Measurements from ENCODE around the gene DTX1. TPM values are rescaled to one million over a fixed set of nuclear protein-coding genes. Genes with fewer than 3 reads are reported as not detected.
A peak's percentile ranks its signal among the peaks of the same experiment; 100 is the strongest.

The DTX1 gene
- total and polyA plus RNA-seq, 2 of the 8 experiments (the other 6 are each of a cell fraction or from before 2014, with no cell fraction given): 4.7 to 6.9 TPM

GRCh38 chr12:113096675-113097461 lies 40.3 kb downstream of the DTX1 start:
- Histone ChIP-seq H3K4ac (replicated peaks; ENCODE audit: insufficient read length, low read depth, low read length) (no peak overlapping the region), H3K4me2 (ENCODE audit: insufficient read depth in 1 of 2, low read depth in 2 of 2, low read length in 2 of 2) (no peak overlapping the region), H2BK20ac (ENCODE audit: low read length) (no peak overlapping the region), H3K27ac (ENCODE audit: low read depth, low read length) (no peak overlapping the region; the same call in 1 of the 2 replicates), H4K8ac (ENCODE audit: extremely low read depth, insufficient read depth, low read length) (no peak overlapping the region; the same call in none of the 2 replicates), H3K27me3 (replicated peaks in 1 of 4; ENCODE audit: control insufficient read depth in 3 of 4, extremely low read depth in 1 of 4, insufficient read depth in 3 of 4, low read length in 3 of 4) (no peaks in the 10 kb centered on the region), H3K23ac (ENCODE audit: insufficient read length) (no peak overlapping the region), H3K9ac (replicated peaks in 1 of 4; ENCODE audit: extremely low read depth in 1 of 4, low read depth in 3 of 4, low read length in 3 of 4) (no peak overlapping the region), H3K18ac (ENCODE audit: extremely low read depth, low read length) (peak overlapping the region; percentile 32; the same call in 1 of the 2 replicates), H2BK12ac (ENCODE audit: low read depth, low read length) (0 out of 2 replicates have a peak overlapping the region, but pooled peaks have one; percentile 50), H2BK15ac (ENCODE audit: low read length) (peak overlapping the region; percentile 61; the same call in 1 of the 2 replicates), H3K4me1 (replicated peaks in 1 of 4; ENCODE audit: control insufficient read depth in 3 of 4, insufficient read depth in 4 of 4, low read length in 3 of 4) (peaks cover 0 to 11% (median 6%) of the 10 kb centered on the region in 4 experiments; a peak in 5 of 7 replicates), H3K23me2 (ENCODE audit: low read depth, low read length) (peaks cover 3% of the 10 kb centered on the region; the same call in 1 of the 2 replicates), H3K9me3 (ENCODE audit: insufficient read depth in 2 of 2, low read depth in 1 of 2, low read length in 1 of 2) (no peaks in the 10 kb centered on the region), H2AFZ (ENCODE audit: low read length) (no peak overlapping the region), H4K91ac (replicated peaks; ENCODE audit: insufficient read length, low read length) (peak overlapping the region; percentile 39), H3K79me2 (ENCODE audit: control insufficient read depth in 1 of 2, insufficient read depth in 2 of 2, low read length in 2 of 2) (no peaks in the 10 kb centered on the region), H4K20me1 (replicated peaks in 1 of 2; ENCODE audit: control insufficient read depth in 1 of 2, insufficient read depth in 2 of 2, low read length in 2 of 2) (no peaks in the 10 kb centered on the region), H2AK5ac (ENCODE audit: low read depth, low read length) (no peak overlapping the region), H3K36me3 (ENCODE audit: control insufficient read depth in 2 of 4, insufficient read depth in 4 of 4, low read length in 3 of 4) (no peaks in the 10 kb centered on the region), H4K5ac (ENCODE audit: insufficient read length, low read depth, low read length) (no peak overlapping the region), H3K14ac (ENCODE audit: insufficient read length) (no peak overlapping the region), H3K56ac (replicated peaks; ENCODE audit: insufficient read length, low read depth, low read length) (no peak overlapping the region), H2BK5ac (ENCODE audit: low read depth, low read length) (no peak overlapping the region), H2BK120ac (replicated peaks; ENCODE audit: low read depth, low read length) (no peak overlapping the region), H3K4me3 (ENCODE audit: extremely low read depth in 1 of 4, insufficient read depth in 2 of 4, low read depth in 3 of 4, low read length in 4 of 4) (no peak overlapping the region), H3K79me1 (ENCODE audit: low read depth, low read length) (no peaks in the 10 kb centered on the region)
- no peak for TF ChIP-seq ZNF274 (IDR thresholded peaks at IDR 0.05; ENCODE audit: borderline replicate concordance, extremely low read depth, low read length)
- no peak for TF ChIP-seq CBX5 (IDR thresholded peaks at IDR 0.05; ENCODE audit: low read depth, low read length)
- no peak for TF ChIP-seq YY1 (IDR thresholded peaks at IDR 0.05; ENCODE audit: low read depth, low read length)
- TF ChIP-seq KDM4A (IDR thresholded peaks at IDR 0.05; ENCODE audit: low read depth, low read length, severe bottlenecking): no peak
- TF ChIP-seq POLR2AphosphoS5 (IDR thresholded peaks at IDR 0.05; ENCODE audit: low read depth, low read length): no peak
- no peak for TF ChIP-seq SIX5 (IDR thresholded peaks at IDR 0.05; ENCODE audit: low read depth, low read length)
- TF ChIP-seq TAF1 (IDR thresholded peaks at IDR 0.05; ENCODE audit: low read depth, low read length): no peak
- no peak for TF ChIP-seq JUN (IDR thresholded peaks at IDR 0.05; ENCODE audit: low read depth, low read length)
- no peak for TF ChIP-seq POU5F1 (IDR thresholded peaks at IDR 0.05; ENCODE audit: low read depth, low read length)
- no peak for TF ChIP-seq BACH1 (IDR thresholded peaks at IDR 0.05; ENCODE audit: low read length)
- no peak for TF ChIP-seq SIRT6 (IDR thresholded peaks at IDR 0.05; ENCODE audit: low read length)
- no peak for TF ChIP-seq NANOG (IDR thresholded peaks at IDR 0.05; ENCODE audit: insufficient read depth, low read depth, low read length, poor library complexity, severe bottlenecking)
- DNase-seq (ENCODE audit: low read depth in 1 of 2, low spot score in 2 of 2) (no peak), FAIRE-seq (no peak)
- ChIA-PET POLR2A (ENCODE audit: partially characterized antibody) (interaction anchor here (1.4 kb wide), 1 partner anchor 11 kb away, joined by 3 read pairs; no protein-coding TSS in a partner anchor), CTCF (ENCODE audit: partially characterized antibody) (interaction anchor here (0.8 to 8.8 kb wide), 28 partner anchors 10 to 633 kb away, joined by 3 to 139 read pairs (median 5); partner anchors contain the start of genes CFAP73 and RASAL1)
- WGBS, 2 experiments (ENCODE audit: extremely low coverage in 1 of 2, insufficient coverage in 1 of 2, insufficient read length in 1 of 2, insufficient replicate concordance in 2 of 2, low coverage in 1 of 2, low lambda C conversion rate in 2 of 2, missing lambda C conversion rate in 1 of 2): 91% methylated on average over 28 of the region's 30 CpGs; no CpG with 5 or more reads in 1 of the 2 experiments
